ENCODE data around the gene NTF4.

The NTF4 gene

GRCh38 chr19:49014870-49015255, 49.8 kb downstream of the NTF4 start:
- Histone ChIP-seq H3K4me1 (ENCODE audit: insufficient read depth, low read length) (no peaks in the 10 kb centered on the region), H3K36me3 (ENCODE audit: insufficient read depth, low read length) (peaks cover 20% of the 10 kb centered on the region), H3K9me3 (ENCODE audit: control insufficient read depth, insufficient read depth, low read length) (no peaks in the 10 kb centered on the region), H3K9ac (ENCODE audit: low read depth, low read length) (no peak overlapping the region)

- H3K36me3 ChIP-seq (ENCODE audit: insufficient read depth, low read length), result peaks cover 20% of the 10 kb centered on the region
These were observed 50.3 kb downstream of the NTF4 start for GRCh38 chr19:49014123-49014869.

GRCh38 chr19:49011194-49011593, 53.4 kb downstream of the NTF4 start:
- no peaks in the 10 kb centered on the region for H3K4me1 ChIP-seq (ENCODE audit: insufficient read depth, low read length)
- peaks cover 24% of the 10 kb centered on the region for H3K36me3 ChIP-seq (ENCODE audit: insufficient read depth, low read length)
- no peak overlapping the region for H3K9ac ChIP-seq (ENCODE audit: low read depth, low read length)
- no peaks in the 10 kb centered on the region for H3K9me3 ChIP-seq (ENCODE audit: control insufficient read depth, insufficient read depth, low read length)

More at GRCh38 chr19:49014123-49014869, 50.3 kb downstream of the NTF4 start:
- Histone ChIP-seq H3K9ac (ENCODE audit: low read depth, low read length) (no peak overlapping the region), H3K4me1 (ENCODE audit: insufficient read depth, low read length) (no peaks in the 10 kb centered on the region), H3K9me3 (ENCODE audit: control insufficient read depth, insufficient read depth, low read length) (no peaks in the 10 kb centered on the region)

Data from ES-I3 (cell line).